Keratinocyte (primary cell): ENCODE results near the gene TMPRSS13.

Experiments used
- EZH2 ChIP-seq: IDR thresholded peaks from one replicate; pipeline ENCODE4 v1.6.1; 2012; ENCODE audit warnings: inconsistent platforms, mild to moderate bottlenecking, low read length, moderate library complexity
- TF ChIP-seq, protein P1 (sequence below), 3 experiments: IDR thresholded peaks in 1 of 3; conservative IDR thresholded peaks in 1 of 3; optimal IDR thresholded peaks in 1 of 3; 2 replicates in 2 of 3; 3 replicates in 1 of 3; pipeline versions ENCODE3 to v1.5.1; 2011; ENCODE audit warnings: low read length in 3 of 3, mild to moderate bottlenecking in 3 of 3, moderate library complexity in 2 of 3, control low read depth in 1 of 3, inconsistent platforms in 1 of 3; ENCODE audit not compliant: insufficient read depth in 2 of 3; ENCODE audit errors: extremely low read depth in 1 of 3

DNA sequence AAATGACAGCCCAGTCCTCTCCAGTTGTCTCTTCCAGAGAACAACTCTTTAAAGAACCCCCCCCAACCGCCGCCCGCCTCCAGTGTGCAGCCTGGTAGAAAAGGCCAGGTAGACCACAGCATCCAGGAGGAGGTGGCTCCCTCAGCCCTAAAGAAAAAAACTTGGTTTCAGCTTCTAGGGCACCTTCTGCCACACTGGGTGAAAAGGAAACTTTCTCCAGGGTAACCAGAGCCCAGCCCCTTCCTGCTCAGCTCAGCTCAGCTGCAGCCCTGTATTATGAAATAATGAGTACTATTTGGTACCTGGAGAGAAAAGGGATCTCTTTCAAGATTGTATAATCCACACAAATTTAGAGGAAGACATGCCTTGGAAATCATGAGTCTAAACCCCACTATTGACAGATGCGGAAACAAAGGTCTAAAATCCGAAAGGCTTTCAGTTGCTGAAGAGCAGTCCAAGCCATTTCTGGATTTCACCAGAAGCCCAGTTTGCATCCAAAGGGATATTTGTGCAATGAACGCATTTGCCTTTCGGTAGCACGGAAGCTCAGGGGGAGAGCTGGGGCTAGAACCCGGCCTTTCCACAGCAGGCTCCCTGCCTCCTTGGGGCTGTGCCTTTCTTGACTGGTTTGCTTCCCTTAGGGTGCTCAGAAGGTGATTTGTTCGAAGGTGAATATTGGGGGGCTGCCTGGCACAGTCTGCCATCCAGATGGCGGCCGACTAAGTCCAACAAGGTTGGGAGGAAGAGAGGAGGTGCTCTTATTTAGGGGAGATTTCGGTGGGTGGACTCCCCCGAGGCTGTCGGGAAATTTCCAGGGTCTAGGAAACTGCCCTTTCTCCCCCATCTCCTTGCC is 56.0 kb downstream of the TMPRSS13 start:
- TF ChIP-seq, protein P1, sequence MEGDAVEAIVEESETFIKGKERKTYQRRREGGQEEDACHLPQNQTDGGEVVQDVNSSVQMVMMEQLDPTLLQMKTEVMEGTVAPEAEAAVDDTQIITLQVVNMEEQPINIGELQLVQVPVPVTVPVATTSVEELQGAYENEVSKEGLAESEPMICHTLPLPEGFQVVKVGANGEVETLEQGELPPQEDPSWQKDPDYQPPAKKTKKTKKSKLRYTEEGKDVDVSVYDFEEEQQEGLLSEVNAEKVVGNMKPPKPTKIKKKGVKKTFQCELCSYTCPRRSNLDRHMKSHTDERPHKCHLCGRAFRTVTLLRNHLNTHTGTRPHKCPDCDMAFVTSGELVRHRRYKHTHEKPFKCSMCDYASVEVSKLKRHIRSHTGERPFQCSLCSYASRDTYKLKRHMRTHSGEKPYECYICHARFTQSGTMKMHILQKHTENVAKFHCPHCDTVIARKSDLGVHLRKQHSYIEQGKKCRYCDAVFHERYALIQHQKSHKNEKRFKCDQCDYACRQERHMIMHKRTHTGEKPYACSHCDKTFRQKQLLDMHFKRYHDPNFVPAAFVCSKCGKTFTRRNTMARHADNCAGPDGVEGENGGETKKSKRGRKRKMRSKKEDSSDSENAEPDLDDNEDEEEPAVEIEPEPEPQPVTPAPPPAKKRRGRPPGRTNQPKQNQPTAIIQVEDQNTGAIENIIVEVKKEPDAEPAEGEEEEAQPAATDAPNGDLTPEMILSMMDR (optimal IDR thresholded peaks at IDR 0.05 in 1 of 3, IDR thresholded peaks at IDR 0.05 in 1 of 3, conservative IDR thresholded peaks at IDR 0.05 in 1 of 3; ENCODE audit: extremely low read depth in 1 of 3, insufficient read depth in 2 of 3, low read length in 3 of 3): no peak
- TF ChIP-seq EZH2: no peak
